ENCODE data around the gene OTOP3.

- TF ChIP-seq CTCF (IDR thresholded peaks at IDR 0.05) (no peak), ZFX (IDR thresholded peaks at IDR 0.05; ENCODE audit: borderline replicate concordance) (no peak)
Observed at GRCh38 chr17:74978240-74978639, 42.5 kb downstream of the OTOP3 start.
